Measurements from ENCODE around the gene NUDT22. TPM values are rescaled to one million over a fixed set of nuclear protein-coding genes. Genes with fewer than 3 reads are reported as not detected.
A peak's percentile ranks its signal among the peaks of the same experiment; 100 is the strongest.

NUDT22 gene
- total RNA-seq, 1 experiment from 2014 or later: 31.9 TPM

GRCh38 chr11:64196626-64197025, 29.4 kb upstream of the NUDT22 start:
- no peaks in the 10 kb centered on the region for H3K9me3 ChIP-seq
- no peaks in the 10 kb centered on the region for H3K9me3 Mint-ChIP-seq (ENCODE audit: unreplicated experiment)
- no peak overlapping the region for H3K4me3 Mint-ChIP-seq (ENCODE audit: unreplicated experiment)
- no peaks in the 10 kb centered on the region for H3K4me1 Mint-ChIP-seq (ENCODE audit: low read depth, unreplicated experiment)
- no peak for DNase-seq
- no peaks in the 10 kb centered on the region for H3K4me1 ChIP-seq
- H3K36me3 ChIP-seq (ENCODE audit: control insufficient read depth, insufficient read depth, low read length): peaks cover 10% of the 10 kb centered on the region
- no TSS peak for BruUV-seq (replicated peaks)
- ChIA-PET CTCF (interaction anchor here (0.6 to 1.9 kb wide), 2 partner anchors 11 to 15 kb away, joined by 4 to 14 read pairs; partner anchors contain the start of gene STIP1), POLR2A (interaction anchor here (0.6 kb wide), 1 partner anchor 383 kb away, joined by 4 read pairs; no protein-coding TSS in a partner anchor)
- intact Hi-C loops (cut with micrococcal nuclease; ENCODE audit: unreplicated experiment): no loop called here
- no peaks in the 10 kb centered on the region for H3K27me3 ChIP-seq (replicated peaks; ENCODE audit: control insufficient read depth, insufficient read depth, low read length)
- no peaks in the 10 kb centered on the region for H3K27me3 Mint-ChIP-seq (ENCODE audit: insufficient read depth, unreplicated experiment)
- peaks cover 100% of the 10 kb centered on the region for H3K36me3 Mint-ChIP-seq (ENCODE audit: insufficient read depth, unreplicated experiment)
- TF ChIP-seq CTCF (IDR thresholded peaks at IDR 0.05; ENCODE audit: insufficient read depth in 1 of 2, low read depth in 1 of 2, low read length in 1 of 2, severe bottlenecking in 1 of 2, unreplicated experiment in 1 of 2): no peak
- H3K27ac Mint-ChIP-seq (ENCODE audit: unreplicated experiment): no peak overlapping the region
- no peak overlapping the region for H3K4me3 ChIP-seq (ENCODE audit: low read depth, low read length)

- POLR2A ChIA-PET: no interaction called here
Observed at GRCh38 chr11:64198511-64198910, 27.6 kb upstream of the NUDT22 start.

GRCh38 chr11:64201543-64201942, 24.5 kb upstream of the NUDT22 start:
- H3K4me3 Mint-ChIP-seq (ENCODE audit: unreplicated experiment): no peak overlapping the region
- H3K36me3 Mint-ChIP-seq (ENCODE audit: insufficient read depth, unreplicated experiment): peaks cover 94% of the 10 kb centered on the region
- Histone ChIP-seq H3K4me1 (no peaks in the 10 kb centered on the region), H3K36me3 (ENCODE audit: control insufficient read depth, insufficient read depth, low read length) (peaks cover 10% of the 10 kb centered on the region), H3K4me3 (ENCODE audit: low read depth, low read length) (no peak overlapping the region), H3K9me3 (no peaks in the 10 kb centered on the region), H3K27me3 (replicated peaks; ENCODE audit: control insufficient read depth, insufficient read depth, low read length) (no peaks in the 10 kb centered on the region)
- intact Hi-C loops (cut with micrococcal nuclease; ENCODE audit: unreplicated experiment): no loop called here
- no peak for DNase-seq
- H3K9me3 Mint-ChIP-seq (ENCODE audit: unreplicated experiment): no peaks in the 10 kb centered on the region
- peak overlapping the region; percentile 34 for H3K27ac Mint-ChIP-seq (ENCODE audit: unreplicated experiment)
- ChIA-PET CTCF (interaction anchor here (0.7 kb wide), 1 partner anchor 214 kb away, joined by 3 read pairs; no protein-coding TSS in a partner anchor), POLR2A (no interaction called here)
- H3K27me3 Mint-ChIP-seq (ENCODE audit: insufficient read depth, unreplicated experiment): no peaks in the 10 kb centered on the region
- no peak for TF ChIP-seq CTCF (IDR thresholded peaks at IDR 0.05; ENCODE audit: insufficient read depth in 1 of 2, low read depth in 1 of 2, low read length in 1 of 2, severe bottlenecking in 1 of 2, unreplicated experiment in 1 of 2)
- no peaks in the 10 kb centered on the region for H3K4me1 Mint-ChIP-seq (ENCODE audit: low read depth, unreplicated experiment)
- no TSS peak for BruUV-seq (replicated peaks)

More at GRCh38 chr11:64198511-64198910, 27.6 kb upstream of the NUDT22 start:
- peaks cover 11% of the 10 kb centered on the region for H3K36me3 ChIP-seq (ENCODE audit: control insufficient read depth, insufficient read depth, low read length)
- DNase-seq: no peak
- Mint-ChIP-seq H3K27me3 (ENCODE audit: insufficient read depth, unreplicated experiment) (no peaks in the 10 kb centered on the region), H3K4me1 (ENCODE audit: low read depth, unreplicated experiment) (no peaks in the 10 kb centered on the region), H3K4me3 (ENCODE audit: unreplicated experiment) (no peak overlapping the region), H3K36me3 (ENCODE audit: insufficient read depth, unreplicated experiment) (peaks cover 100% of the 10 kb centered on the region), H3K27ac (ENCODE audit: unreplicated experiment) (no peak overlapping the region), H3K9me3 (ENCODE audit: unreplicated experiment) (no peaks in the 10 kb centered on the region)
- TF ChIP-seq CTCF (IDR thresholded peaks at IDR 0.05; ENCODE audit: insufficient read depth in 1 of 2, low read depth in 1 of 2, low read length in 1 of 2, severe bottlenecking in 1 of 2, unreplicated experiment in 1 of 2): no peak
- no peaks in the 10 kb centered on the region for H3K9me3 ChIP-seq
- no peaks in the 10 kb centered on the region for H3K4me1 ChIP-seq
- no peaks in the 10 kb centered on the region for H3K27me3 ChIP-seq (replicated peaks; ENCODE audit: control insufficient read depth, insufficient read depth, low read length)
- CTCF ChIA-PET: no interaction called here
- H3K4me3 ChIP-seq (ENCODE audit: low read depth, low read length): no peak overlapping the region
- BruUV-seq (replicated peaks): no TSS peak
- intact Hi-C loops (cut with micrococcal nuclease; ENCODE audit: unreplicated experiment): no loop called here

All from Caco-2 (cell line).